ENCODE data around the gene MIDN.

DNA sequence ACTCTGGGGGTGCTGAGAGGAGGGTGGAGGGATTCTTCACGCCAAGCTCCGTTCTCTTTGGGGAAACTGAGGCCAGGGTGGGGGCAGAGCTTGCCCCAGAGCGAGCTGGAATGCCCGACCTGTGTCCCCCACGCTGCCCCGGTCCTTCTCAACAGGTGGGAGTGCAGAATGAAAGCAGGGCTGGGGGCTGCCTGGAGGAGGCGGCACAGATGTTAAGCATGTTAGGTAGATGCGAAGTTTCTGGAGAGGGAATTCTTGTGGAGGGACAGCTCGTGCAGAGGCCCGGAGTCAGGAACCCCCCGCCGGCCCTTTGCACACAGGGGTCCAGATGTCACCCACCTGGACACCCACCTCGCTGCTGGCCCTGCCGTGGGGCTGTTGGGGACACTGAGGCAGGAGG is 46.3 kb downstream of the MIDN start:
- no peak for TF ChIP-seq TCF7L2 (IDR thresholded peaks at IDR 0.05; ENCODE audit: borderline replicate concordance, low read depth, low read length)
- TF ChIP-seq, protein P1, sequence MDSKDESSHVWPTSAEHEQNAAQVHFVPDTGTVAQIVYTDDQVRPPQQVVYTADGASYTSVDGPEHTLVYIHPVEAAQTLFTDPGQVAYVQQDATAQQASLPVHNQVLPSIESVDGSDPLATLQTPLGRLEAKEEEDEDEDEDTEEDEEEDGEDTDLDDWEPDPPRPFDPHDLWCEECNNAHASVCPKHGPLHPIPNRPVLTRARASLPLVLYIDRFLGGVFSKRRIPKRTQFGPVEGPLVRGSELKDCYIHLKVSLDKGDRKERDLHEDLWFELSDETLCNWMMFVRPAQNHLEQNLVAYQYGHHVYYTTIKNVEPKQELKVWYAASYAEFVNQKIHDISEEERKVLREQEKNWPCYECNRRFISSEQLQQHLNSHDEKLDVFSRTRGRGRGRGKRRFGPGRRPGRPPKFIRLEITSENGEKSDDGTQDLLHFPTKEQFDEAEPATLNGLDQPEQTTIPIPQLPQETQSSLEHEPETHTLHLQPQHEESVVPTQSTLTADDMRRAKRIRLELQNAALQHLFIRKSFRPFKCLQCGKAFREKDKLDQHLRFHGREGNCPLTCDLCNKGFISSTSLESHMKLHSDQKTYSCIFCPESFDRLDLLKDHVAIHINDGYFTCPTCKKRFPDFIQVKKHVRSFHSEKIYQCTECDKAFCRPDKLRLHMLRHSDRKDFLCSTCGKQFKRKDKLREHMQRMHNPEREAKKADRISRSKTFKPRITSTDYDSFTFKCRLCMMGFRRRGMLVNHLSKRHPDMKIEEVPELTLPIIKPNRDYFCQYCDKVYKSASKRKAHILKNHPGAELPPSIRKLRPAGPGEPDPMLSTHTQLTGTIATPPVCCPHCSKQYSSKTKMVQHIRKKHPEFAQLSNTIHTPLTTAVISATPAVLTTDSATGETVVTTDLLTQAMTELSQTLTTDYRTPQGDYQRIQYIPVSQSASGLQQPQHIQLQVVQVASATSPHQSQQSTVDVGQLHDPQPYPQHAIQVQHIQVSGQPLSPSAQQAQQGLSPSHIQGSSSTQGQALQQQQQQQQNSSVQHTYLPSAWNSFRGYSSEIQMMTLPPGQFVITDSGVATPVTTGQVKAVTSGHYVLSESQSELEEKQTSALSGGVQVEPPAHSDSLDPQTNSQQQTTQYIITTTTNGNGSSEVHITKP (tag by site-specific recombination; IDR thresholded peaks at IDR 0.05): no peak
- TF ChIP-seq ZBTB44 (tag by site-specific recombination; IDR thresholded peaks at IDR 0.05): no peak
- TF ChIP-seq REST (tag by site-specific recombination; IDR thresholded peaks at IDR 0.05): no peak
- no peak for TF ChIP-seq ZNF174 (tag by site-specific recombination; IDR thresholded peaks at IDR 0.05)
- TF ChIP-seq, protein P2, sequence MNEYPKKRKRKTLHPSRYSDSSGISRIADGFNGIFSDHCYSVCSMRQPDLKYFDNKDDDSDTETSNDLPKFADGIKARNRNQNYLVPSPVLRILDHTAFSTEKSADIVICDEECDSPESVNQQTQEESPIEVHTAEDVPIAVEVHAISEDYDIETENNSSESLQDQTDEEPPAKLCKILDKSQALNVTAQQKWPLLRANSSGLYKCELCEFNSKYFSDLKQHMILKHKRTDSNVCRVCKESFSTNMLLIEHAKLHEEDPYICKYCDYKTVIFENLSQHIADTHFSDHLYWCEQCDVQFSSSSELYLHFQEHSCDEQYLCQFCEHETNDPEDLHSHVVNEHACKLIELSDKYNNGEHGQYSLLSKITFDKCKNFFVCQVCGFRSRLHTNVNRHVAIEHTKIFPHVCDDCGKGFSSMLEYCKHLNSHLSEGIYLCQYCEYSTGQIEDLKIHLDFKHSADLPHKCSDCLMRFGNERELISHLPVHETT (tag by site-specific recombination; IDR thresholded peaks at IDR 0.05): no peak
- no peak for TF ChIP-seq ZNF138 (tag by site-specific recombination; IDR thresholded peaks at IDR 0.05; ENCODE audit: borderline replicate concordance)
- no peak for TF ChIP-seq ZNF248 (tag by site-specific recombination; IDR thresholded peaks at IDR 0.05)
- TF ChIP-seq ZBTB11 (tag by site-specific recombination; conservative IDR thresholded peaks at IDR 0.05; ENCODE audit: low read depth): no peak
- no peak for TF ChIP-seq ZNF221 (tag by site-specific recombination; IDR thresholded peaks at IDR 0.05; ENCODE audit: borderline replicate concordance)
- TF ChIP-seq ZNF768 (tag by site-specific recombination; IDR thresholded peaks at IDR 0.05): no peak
